Stimulated activated CD4-positive, alpha-beta T cell treated with anti-CD3 and anti-CD28 coated beads, TNF-alpha, amount 100 ng/mL, for 4 hours (primary cell): ENCODE measurements around the gene LDHAL6A.

ENCODE experiments used
- DNase-seq, 3 experiments: peaks; one replicate each; pipeline ENCODE4 v3.0.0-alpha.2; 2020; ENCODE audit warnings: low read depth in 3 of 3

The LDHAL6A gene

GRCh38 chr11:18490736-18491485 is 35.3 kb downstream of the LDHAL6A start:
- no peak for DNase-seq

- DNase-seq: no peak
Observed at GRCh38 chr11:18491924-18492323, 36.3 kb downstream of the LDHAL6A start.

GRCh38 chr11:18492888-18493287 is 37.2 kb downstream of the LDHAL6A start:
- DNase-seq: no peak

GRCh38 chr11:18493310-18493709 is 37.7 kb downstream of the LDHAL6A start:
- no peak for DNase-seq

GRCh38 chr11:18495271-18495670 is 39.6 kb downstream of the LDHAL6A start:
- DNase-seq: no peak

GRCh38 chr11:18495703-18496102 is 40.0 kb downstream of the LDHAL6A start:
- DNase-seq: no peak

- no peak for DNase-seq
Observed at GRCh38 chr11:18498039-18498438, 42.4 kb downstream of the LDHAL6A start.

- no peak for DNase-seq
Observed at GRCh38 chr11:18501629-18502028, 46.0 kb downstream of the LDHAL6A start.

- DNase-seq: no peak
Observed at GRCh38 chr11:18502352-18502751, 46.7 kb downstream of the LDHAL6A start.

- no peak for DNase-seq
Observed at GRCh38 chr11:18521122-18521521, 65.5 kb downstream of the LDHAL6A start.

- no peak for DNase-seq
Observed at GRCh38 chr11:18522388-18522787, 66.7 kb downstream of the LDHAL6A start.

GRCh38 chr11:18523084-18523483 is 67.4 kb downstream of the LDHAL6A start:
- DNase-seq: no peak

- no peak for DNase-seq
Observed at GRCh38 chr11:18524248-18524647, 68.6 kb downstream of the LDHAL6A start.

GRCh38 chr11:18526130-18526520 is 70.5 kb downstream of the LDHAL6A start:
- no peak for DNase-seq

- peak; percentile 78 to 90 (median 89) for DNase-seq
Observed at GRCh38 chr11:18526521-18527296, 71.1 kb downstream of the LDHAL6A start, which contains the start of gene TSG101. Gene TSG101, minus strand, starts transcription at chr11:18526942. Its CDS starts 126 bp downstream, at chr11:18526816.

- DNase-seq: no peak
Observed at GRCh38 chr11:18527512-18527911, 71.9 kb downstream of the LDHAL6A start.
